Measurements from ENCODE around the gene MRNIP. TPM values are rescaled to one million over a fixed set of nuclear protein-coding genes. Genes with fewer than 3 reads are reported as not detected.

The MRNIP gene
- total RNA-seq, 6 experiments from 2014 or later: 8.2 to 13.5 (median 9.9) TPM

DNA sequence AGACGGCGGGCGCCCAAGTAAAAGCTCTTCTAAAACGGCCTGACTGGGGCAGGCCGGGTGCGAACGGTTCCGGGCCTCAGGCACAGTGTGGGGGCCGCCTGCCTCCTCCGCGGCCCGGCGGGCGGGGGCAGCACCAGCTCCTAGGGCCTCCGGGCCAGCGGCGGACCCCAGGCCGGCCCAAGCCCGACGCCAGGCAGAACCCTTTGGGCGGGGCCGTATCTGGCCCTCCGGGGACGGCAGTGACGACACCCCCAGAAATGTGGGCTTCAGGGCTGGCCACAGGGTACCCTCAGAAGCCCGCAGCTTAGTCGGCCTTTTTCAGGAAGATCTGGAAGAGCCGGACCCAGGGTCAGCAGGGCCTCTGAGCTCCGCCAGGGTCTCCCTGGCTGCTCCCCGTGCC is 60.9 kb downstream of the MRNIP start:
- Mint-ChIP-seq H3K9me3 (no peaks in the 10 kb centered on the region), H3K27ac (no peak overlapping the region), H3K4me3 (no peak overlapping the region), H3K27me3 (ENCODE audit: insufficient read depth) (peaks cover 1% of the 10 kb centered on the region; the same call in 1 of the 2 replicates), H3K36me3 (ENCODE audit: low read depth) (peaks cover 10% of the 10 kb centered on the region; the same call in 1 of the 2 replicates), H3K4me1 (ENCODE audit: low read depth) (peaks cover 9% of the 10 kb centered on the region)
- TF ChIP-seq, protein P1, sequence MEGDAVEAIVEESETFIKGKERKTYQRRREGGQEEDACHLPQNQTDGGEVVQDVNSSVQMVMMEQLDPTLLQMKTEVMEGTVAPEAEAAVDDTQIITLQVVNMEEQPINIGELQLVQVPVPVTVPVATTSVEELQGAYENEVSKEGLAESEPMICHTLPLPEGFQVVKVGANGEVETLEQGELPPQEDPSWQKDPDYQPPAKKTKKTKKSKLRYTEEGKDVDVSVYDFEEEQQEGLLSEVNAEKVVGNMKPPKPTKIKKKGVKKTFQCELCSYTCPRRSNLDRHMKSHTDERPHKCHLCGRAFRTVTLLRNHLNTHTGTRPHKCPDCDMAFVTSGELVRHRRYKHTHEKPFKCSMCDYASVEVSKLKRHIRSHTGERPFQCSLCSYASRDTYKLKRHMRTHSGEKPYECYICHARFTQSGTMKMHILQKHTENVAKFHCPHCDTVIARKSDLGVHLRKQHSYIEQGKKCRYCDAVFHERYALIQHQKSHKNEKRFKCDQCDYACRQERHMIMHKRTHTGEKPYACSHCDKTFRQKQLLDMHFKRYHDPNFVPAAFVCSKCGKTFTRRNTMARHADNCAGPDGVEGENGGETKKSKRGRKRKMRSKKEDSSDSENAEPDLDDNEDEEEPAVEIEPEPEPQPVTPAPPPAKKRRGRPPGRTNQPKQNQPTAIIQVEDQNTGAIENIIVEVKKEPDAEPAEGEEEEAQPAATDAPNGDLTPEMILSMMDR (IDR thresholded peaks at IDR 0.05): no peak
- no peak for DNase-seq

DNA sequence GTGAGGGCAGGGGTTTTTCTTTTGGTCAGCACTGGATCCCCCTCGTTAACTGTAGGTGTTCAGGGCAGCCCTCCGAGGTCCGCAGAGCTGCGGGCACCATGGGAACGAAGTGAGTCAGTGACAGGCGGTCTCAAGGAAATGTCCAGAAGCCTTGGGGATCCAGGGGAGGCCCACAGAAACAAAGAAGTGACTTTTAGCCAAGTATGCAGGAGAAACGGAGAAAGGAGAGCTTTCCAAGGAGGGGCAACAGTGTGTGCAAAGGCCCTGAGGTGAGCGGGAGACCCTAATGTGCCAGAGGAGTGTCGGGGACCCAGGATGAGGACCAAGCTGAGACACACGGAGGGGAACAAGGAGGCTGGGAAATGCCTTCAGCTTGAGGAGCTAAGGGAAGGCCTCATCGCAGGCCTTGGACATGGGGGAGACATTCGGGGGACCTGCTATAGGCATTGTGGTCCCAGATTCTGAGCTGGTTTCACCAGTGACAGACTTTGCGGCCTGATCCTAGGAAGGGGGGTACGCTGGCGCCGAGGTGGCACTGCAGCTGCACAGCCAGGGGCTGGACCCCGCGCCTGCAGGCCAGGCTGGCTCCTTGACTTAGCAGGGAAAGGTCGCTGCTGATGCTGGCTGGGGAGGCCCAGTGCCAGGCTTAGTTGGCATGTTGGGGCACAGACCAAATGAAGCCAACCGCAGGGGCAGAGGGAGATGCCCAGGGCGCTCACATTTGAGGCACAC is 61.6 kb downstream of the MRNIP start:
- Mint-ChIP-seq H3K27ac (peak overlapping the region; percentile 15), H3K4me1 (ENCODE audit: low read depth) (peaks cover 7% of the 10 kb centered on the region), H3K27me3 (ENCODE audit: insufficient read depth) (peaks cover 1% of the 10 kb centered on the region; the same call in 1 of the 2 replicates), H3K9me3 (no peaks in the 10 kb centered on the region), H3K4me3 (peak overlapping the region; percentile 62), H3K36me3 (ENCODE audit: low read depth) (peaks cover 10% of the 10 kb centered on the region; the same call in 1 of the 2 replicates)
- TF ChIP-seq, protein P1 (IDR thresholded peaks at IDR 0.05): no peak
- no peak for DNase-seq

DNA sequence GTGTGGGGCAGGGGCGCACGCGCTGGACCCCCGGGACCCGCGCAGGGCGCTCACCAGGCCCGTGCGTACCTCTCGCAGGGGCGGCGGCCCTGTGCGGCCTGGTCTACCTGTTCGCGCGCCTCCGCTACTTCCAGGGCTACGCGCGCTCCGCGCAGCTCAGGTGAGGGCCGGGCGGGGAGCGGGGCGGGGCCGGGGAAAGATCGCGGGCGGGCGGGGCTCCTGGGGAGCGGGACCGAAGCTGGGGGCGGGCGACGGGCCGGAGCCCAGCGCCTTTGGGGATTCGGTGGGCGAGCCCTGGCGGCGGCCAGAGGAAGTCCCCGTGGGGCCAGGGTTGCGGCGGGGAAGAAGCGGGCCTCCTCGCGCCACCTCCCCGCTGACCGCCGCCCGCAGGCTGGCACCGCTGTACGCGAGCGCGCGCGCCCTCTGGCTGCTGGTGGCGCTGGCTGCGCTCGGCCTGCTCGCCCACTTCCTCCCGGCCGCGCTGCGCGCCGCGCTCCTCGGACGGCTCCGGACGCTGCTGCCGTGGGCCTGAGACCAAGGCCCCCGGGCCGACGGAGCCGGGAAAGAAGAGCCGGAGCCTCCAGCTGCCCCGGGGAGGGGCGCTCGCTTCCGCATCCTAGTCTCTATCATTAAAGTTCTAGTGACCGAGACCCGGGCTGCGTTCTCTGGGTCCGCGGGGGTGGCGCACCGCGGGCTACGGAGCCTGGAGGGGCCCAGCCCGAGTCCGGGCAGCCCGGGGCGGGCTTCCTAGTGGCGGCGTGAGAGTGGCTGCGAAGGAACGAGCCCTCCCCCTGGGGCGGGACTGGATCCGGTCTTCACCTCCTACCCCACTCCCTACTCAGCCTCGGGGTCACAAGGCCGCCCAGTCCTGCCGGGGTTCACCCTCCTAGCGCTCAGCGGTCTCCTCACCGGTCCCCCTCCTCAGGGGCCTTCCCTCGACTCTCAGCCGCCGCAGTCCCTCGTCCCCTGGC is 62.5 kb downstream of the MRNIP start:
- peak overlapping the region; percentile 15 for H3K27ac Mint-ChIP-seq
- H3K36me3 Mint-ChIP-seq (ENCODE audit: low read depth): peaks cover 6% of the 10 kb centered on the region; the same call in 1 of the 2 replicates

DNA sequence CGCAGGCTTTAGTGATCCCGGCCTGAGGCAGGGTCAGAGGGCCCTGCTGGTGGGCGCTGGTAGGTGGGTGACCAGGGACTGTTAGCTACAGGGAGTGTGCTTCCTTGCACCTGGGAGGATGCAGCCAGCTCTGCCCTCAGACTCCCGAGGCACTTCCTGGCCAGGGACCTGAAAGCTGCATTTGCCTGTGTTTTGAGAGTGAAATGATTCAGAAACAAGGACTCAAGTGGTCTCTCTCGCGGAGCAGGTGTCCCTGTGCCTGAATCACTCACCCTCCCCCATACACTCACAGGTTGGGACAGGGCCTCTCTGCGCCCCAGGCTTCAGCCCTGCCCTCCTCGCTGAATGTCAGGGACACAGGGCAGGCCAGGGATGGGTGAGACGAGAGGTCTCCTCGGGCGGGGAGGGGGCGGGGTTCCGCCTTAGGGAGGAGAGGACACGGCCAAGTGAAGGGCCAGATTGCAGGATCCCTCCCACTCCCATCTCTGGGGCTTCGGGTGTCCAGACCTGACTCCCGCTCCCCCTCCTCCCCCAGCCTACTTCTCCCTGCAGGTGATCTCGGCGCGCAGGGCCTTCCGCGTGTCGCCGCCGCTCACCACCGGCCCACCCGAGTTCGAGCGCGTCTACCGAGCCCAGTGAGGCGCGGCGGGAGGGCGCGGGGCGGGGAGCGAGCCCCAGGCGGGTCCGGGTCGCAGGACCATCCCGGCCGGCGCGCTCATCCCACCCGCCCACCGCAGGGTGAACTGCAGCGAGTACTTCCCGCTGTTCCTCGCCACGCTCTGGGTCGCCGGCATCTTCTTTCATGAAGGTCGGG is 63.4 kb downstream of the MRNIP start:
- DNase-seq: no peak
- peak overlapping the region; percentile 39 for H3K4me3 Mint-ChIP-seq
- TF ChIP-seq, protein P1 (IDR thresholded peaks at IDR 0.05): no peak
- H3K27me3 Mint-ChIP-seq (ENCODE audit: insufficient read depth): peaks cover 1% of the 10 kb centered on the region; the same call in 1 of the 2 replicates
- H3K4me1 Mint-ChIP-seq (ENCODE audit: low read depth): peaks cover 7% of the 10 kb centered on the region
- no peaks in the 10 kb centered on the region for H3K9me3 Mint-ChIP-seq
- H3K36me3 Mint-ChIP-seq (ENCODE audit: low read depth): peaks cover 6% of the 10 kb centered on the region; the same call in 1 of the 2 replicates
- H3K27ac Mint-ChIP-seq: no peak overlapping the region; the same call in 1 of the 2 replicates

More for the DNA sequence above, 62.5 kb downstream of the MRNIP start:
- peaks cover 1% of the 10 kb centered on the region; the same call in 1 of the 2 replicates for H3K27me3 Mint-ChIP-seq (ENCODE audit: insufficient read depth)
- peak; percentile 73 for DNase-seq
- TF ChIP-seq, protein P1 (IDR thresholded peaks at IDR 0.05): peak; percentile 89
- no peaks in the 10 kb centered on the region for H3K9me3 Mint-ChIP-seq
- H3K4me1 Mint-ChIP-seq (ENCODE audit: low read depth): peaks cover 7% of the 10 kb centered on the region
- H3K4me3 Mint-ChIP-seq: peak overlapping the region; percentile 62

DNA sequence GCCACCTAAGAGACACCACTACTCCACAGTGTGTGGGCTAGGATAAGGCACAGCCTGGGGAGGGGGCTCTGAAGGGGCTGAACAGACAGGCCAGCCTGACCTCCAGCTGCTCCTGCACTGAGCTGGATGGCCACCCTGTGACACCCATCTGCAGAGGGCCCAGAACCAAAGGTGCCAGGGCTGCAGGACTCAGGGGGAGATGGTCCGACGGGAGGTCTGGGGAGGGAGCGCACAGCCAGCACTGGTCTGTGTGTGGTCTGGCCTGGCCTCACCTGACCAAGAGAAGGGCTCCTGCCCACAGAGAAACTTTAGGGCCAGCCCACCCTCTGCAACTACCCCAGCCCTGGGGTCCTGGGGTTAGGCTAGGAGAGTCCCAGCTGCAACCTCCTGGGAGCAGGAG is 64.0 kb downstream of the MRNIP start:
- H3K27me3 Mint-ChIP-seq (ENCODE audit: insufficient read depth): peaks cover 1% of the 10 kb centered on the region; the same call in 1 of the 2 replicates
- H3K36me3 Mint-ChIP-seq (ENCODE audit: low read depth): peaks cover 3% of the 10 kb centered on the region; the same call in 1 of the 2 replicates
- H3K9me3 Mint-ChIP-seq: no peaks in the 10 kb centered on the region
- H3K4me1 Mint-ChIP-seq (ENCODE audit: low read depth): peaks cover 7% of the 10 kb centered on the region
- H3K4me3 Mint-ChIP-seq: peak overlapping the region; percentile 39
- no peak for DNase-seq
- no peak overlapping the region; the same call in 1 of the 2 replicates for H3K27ac Mint-ChIP-seq
- TF ChIP-seq, protein P1 (IDR thresholded peaks at IDR 0.05): no peak

Measured in HFFc6 (cell line).